ENCODE data around the gene CDC123. TPM values are rescaled to one million over a fixed set of nuclear protein-coding genes. Genes with fewer than 3 reads are reported as not detected.
"Not testable (repeated sequence)": the region's sequence is repeated elsewhere in the genome, so short reads cannot be mapped to it uniquely, and the experiment has no call there.

The CDC123 gene
- total RNA-seq, 1 experiment from 2014 or later, result 114 TPM

DNA sequence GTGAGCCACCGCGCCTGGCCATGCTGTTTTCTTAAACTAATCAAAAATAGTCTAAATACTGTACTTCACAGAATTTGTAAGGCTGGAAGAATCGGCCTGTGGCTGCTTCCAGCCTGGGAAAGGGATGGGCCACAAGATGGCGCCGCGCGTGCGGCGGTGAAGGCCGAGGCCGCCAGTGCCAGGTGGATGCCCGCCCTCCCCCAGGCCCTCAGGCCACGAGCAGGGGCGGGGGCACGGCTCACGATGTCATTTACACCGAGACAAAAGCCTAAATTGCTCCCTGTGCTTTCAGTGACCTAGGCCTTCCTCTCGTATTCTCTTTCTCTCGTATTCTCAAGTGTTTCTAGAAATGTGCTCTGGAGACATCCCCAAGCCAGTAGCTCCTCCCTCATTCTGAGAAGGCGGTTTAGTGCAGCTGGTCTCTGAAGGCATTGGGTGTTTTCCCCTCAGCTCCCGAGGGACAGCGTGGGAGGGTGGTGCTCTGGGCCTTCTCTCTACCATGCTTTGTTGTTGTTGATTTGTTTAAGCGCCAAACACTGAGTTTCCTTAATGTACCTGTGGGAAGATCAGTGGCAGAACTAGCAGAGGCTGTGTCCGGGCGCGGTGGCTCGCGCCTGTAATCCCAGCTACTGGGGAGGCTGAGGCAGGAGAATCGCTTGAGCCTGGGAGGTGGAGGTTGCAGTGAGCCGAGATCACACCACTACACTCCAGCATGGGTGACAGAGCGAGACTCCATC lies 68.4 kb downstream of the CDC123 start:
- peaks cover 8% of the 10 kb centered on the region for H3K4me1 Mint-ChIP-seq (ENCODE audit: insufficient read depth, unreplicated experiment)
- TF ChIP-seq, protein P1, sequence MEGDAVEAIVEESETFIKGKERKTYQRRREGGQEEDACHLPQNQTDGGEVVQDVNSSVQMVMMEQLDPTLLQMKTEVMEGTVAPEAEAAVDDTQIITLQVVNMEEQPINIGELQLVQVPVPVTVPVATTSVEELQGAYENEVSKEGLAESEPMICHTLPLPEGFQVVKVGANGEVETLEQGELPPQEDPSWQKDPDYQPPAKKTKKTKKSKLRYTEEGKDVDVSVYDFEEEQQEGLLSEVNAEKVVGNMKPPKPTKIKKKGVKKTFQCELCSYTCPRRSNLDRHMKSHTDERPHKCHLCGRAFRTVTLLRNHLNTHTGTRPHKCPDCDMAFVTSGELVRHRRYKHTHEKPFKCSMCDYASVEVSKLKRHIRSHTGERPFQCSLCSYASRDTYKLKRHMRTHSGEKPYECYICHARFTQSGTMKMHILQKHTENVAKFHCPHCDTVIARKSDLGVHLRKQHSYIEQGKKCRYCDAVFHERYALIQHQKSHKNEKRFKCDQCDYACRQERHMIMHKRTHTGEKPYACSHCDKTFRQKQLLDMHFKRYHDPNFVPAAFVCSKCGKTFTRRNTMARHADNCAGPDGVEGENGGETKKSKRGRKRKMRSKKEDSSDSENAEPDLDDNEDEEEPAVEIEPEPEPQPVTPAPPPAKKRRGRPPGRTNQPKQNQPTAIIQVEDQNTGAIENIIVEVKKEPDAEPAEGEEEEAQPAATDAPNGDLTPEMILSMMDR (IDR thresholded peaks at IDR 0.05; ENCODE audit: unreplicated experiment), result peak; percentile 90
- no TSS peak for BruUV-seq (replicated peaks)
- H3K27me3 Mint-ChIP-seq (ENCODE audit: insufficient read depth, unreplicated experiment), result no peaks in the 10 kb centered on the region
- peak overlapping the region; percentile 40 for H3K27ac Mint-ChIP-seq (ENCODE audit: low read depth, unreplicated experiment)
- H3K9me3 Mint-ChIP-seq (ENCODE audit: unreplicated experiment), result no peaks in the 10 kb centered on the region
- peak overlapping the region; percentile 62 for H3K4me3 Mint-ChIP-seq (ENCODE audit: unreplicated experiment)
- ChIA-PET CTCF (interaction anchor here (0.5 to 8.9 kb wide), 42 partner anchors 9 to 1008 kb away, joined by 3 to 128 read pairs (median 3); partner anchors contain the start of gene CAMK1D), POLR2A (interaction anchor here (1.1 to 1.2 kb wide), 2 partner anchors 392 to 445 kb away, joined by 4 to 7 read pairs; no protein-coding TSS in a partner anchor)
- DNase-seq (ENCODE audit: unreplicated experiment), result peak; percentile 62
- intact Hi-C loops (cut with micrococcal nuclease), result loop anchor here (1.0 to 5.0 kb wide), 7 partner anchors 85 to 835 kb away; partner anchors contain the start of gene CAMK1D
- no peaks in the 10 kb centered on the region for H3K36me3 Mint-ChIP-seq (ENCODE audit: insufficient read depth, unreplicated experiment)

DNA sequence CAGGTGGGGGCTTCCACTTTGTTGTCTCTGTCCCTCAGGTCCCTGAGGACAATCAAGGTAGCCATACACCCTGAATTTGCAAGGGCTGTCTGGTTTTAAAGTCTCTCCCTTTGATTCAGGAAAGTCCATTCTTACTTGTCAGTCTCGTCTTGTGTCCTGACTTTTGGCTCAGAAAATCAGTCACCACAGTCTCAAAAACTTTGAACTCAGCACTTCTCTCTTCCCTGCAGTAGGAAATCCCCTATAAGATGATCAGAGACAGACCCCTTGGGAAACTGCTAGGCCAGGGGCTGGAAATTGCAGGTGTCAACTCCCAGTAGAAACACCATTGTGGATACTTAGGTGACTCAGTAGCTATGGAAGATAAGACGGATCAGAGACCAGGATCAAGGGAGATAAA lies 73.1 kb downstream of the CDC123 start:
- DNase-seq (ENCODE audit: unreplicated experiment), result no peak
- Mint-ChIP-seq H3K27ac (ENCODE audit: low read depth, unreplicated experiment) (no peak overlapping the region), H3K27me3 (ENCODE audit: insufficient read depth, unreplicated experiment) (no peaks in the 10 kb centered on the region), H3K36me3 (ENCODE audit: insufficient read depth, unreplicated experiment) (no peaks in the 10 kb centered on the region), H3K4me1 (ENCODE audit: insufficient read depth, unreplicated experiment) (peaks cover 15% of the 10 kb centered on the region), H3K4me3 (ENCODE audit: unreplicated experiment) (no peak overlapping the region), H3K9me3 (ENCODE audit: unreplicated experiment) (no peaks in the 10 kb centered on the region)
- CTCF ChIA-PET, result interaction anchor here (1.0 to 4.2 kb wide), 3 partner anchors 387 to 831 kb away, joined by 3 to 26 read pairs (median 6); partner anchors contain the start of gene OPTN
- intact Hi-C loops (cut with micrococcal nuclease), result no loop called here
- POLR2A ChIA-PET, result interaction anchor here (0.6 kb wide), 1 partner anchor 282 kb away, joined by 3 read pairs; no protein-coding TSS in a partner anchor
- BruUV-seq (replicated peaks), result no TSS peak
- TF ChIP-seq, protein P1 (IDR thresholded peaks at IDR 0.05; ENCODE audit: unreplicated experiment), result no peak

DNA sequence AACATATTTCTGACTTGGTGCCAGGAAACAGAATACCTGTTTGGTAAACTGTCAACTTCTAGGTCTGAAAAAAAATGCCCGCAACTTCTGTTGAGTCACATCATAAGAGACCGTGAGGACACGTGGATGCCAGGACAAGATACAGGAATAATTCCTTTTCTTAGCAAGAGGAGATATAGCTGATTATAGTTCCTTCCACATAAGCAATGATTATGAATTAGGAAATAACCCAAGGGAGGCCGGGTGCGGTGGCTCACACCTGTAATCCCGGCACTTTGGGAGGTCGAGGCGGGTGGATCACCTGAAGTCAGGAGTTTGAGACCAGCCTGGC lies 75.2 kb downstream of the CDC123 start:
- Mint-ChIP-seq H3K9me3 (ENCODE audit: unreplicated experiment) (no peaks in the 10 kb centered on the region), H3K27ac (ENCODE audit: low read depth, unreplicated experiment) (peak overlapping the region; percentile 66), H3K4me1 (ENCODE audit: insufficient read depth, unreplicated experiment) (peaks cover 6% of the 10 kb centered on the region), H3K4me3 (ENCODE audit: unreplicated experiment) (peak overlapping the region; percentile 47), H3K27me3 (ENCODE audit: insufficient read depth, unreplicated experiment) (no peaks in the 10 kb centered on the region), H3K36me3 (ENCODE audit: insufficient read depth, unreplicated experiment) (no peaks in the 10 kb centered on the region)
- BruUV-seq (replicated peaks), result no TSS peak
- POLR2A ChIA-PET, result interaction anchor here (0.6 to 1.6 kb wide), 8 partner anchors 59 to 820 kb away, joined by 3 to 6 read pairs (median 3); partner anchors contain the start of genes CDC123 and NUDT5
- CTCF ChIA-PET, result interaction anchor here (0.7 to 4.2 kb wide), 6 partner anchors 72 to 439 kb away, joined by 3 to 26 read pairs (median 4); no protein-coding TSS in a partner anchor
- TF ChIP-seq, protein P1 (IDR thresholded peaks at IDR 0.05; ENCODE audit: unreplicated experiment), result no peak
- no peak for DNase-seq (ENCODE audit: unreplicated experiment)
- intact Hi-C loops (cut with micrococcal nuclease), result loop anchor here (2.0 kb wide), 1 partner anchor 62 kb away; no protein-coding TSS in a partner anchor

DNA sequence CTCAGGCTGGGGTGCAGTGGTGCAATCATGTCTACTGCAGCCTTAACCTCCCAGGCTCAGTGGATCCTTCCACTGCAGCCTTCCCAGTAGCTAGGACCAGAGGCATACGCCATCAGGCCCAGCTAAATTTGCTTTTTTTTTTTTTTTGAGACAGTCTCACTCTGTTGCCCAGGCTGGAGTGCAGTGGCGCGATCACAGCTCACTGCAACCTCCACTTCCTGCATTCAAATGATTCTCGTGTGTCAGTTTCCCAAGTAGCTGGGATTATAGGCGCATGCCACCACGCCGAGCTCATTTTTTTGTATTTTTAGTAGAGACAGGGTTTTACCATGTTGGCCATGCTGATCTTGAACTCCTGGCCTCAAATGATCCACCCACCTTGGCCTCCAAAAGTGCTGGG lies 81.9 kb downstream of the CDC123 start:
- intact Hi-C loops (cut with micrococcal nuclease); H3K4me1 Mint-ChIP-seq (ENCODE audit: insufficient read depth, unreplicated experiment); H3K27me3 Mint-ChIP-seq (ENCODE audit: insufficient read depth, unreplicated experiment); H3K27ac Mint-ChIP-seq (ENCODE audit: low read depth, unreplicated experiment); H3K36me3 Mint-ChIP-seq (ENCODE audit: insufficient read depth, unreplicated experiment); POLR2A ChIA-PET; CTCF ChIA-PET; H3K4me3 Mint-ChIP-seq (ENCODE audit: unreplicated experiment); H3K9me3 Mint-ChIP-seq (ENCODE audit: unreplicated experiment); DNase-seq (ENCODE audit: unreplicated experiment); BruUV-seq (replicated peaks): not testable (repeated sequence)
